Skin epidermis (tissue), 12 donors: Measurements from ENCODE around the gene SMARCA5.

ENCODE experiments used
- H3K27ac ChIP-seq, 21 experiments: fragments of 200-600 bp; sonication (generic) in 11 of 21; one replicate each; pipeline ENCODE4 v1.5.0; 2020; ENCODE audit warnings: mild to moderate bottlenecking in 3 of 21, inconsistent platforms in 2 of 21, moderate library complexity in 2 of 21
- H3K4me3 ChIP-seq, 7 experiments: fragments of 200-600 bp; sonication (generic) in 2 of 7; one replicate each; pipeline ENCODE4 v1.5.0; 2020; ENCODE audit warnings: inconsistent platforms in 2 of 7, mild to moderate bottlenecking in 2 of 7, moderate library complexity in 1 of 7

The SMARCA5 gene, protein sequence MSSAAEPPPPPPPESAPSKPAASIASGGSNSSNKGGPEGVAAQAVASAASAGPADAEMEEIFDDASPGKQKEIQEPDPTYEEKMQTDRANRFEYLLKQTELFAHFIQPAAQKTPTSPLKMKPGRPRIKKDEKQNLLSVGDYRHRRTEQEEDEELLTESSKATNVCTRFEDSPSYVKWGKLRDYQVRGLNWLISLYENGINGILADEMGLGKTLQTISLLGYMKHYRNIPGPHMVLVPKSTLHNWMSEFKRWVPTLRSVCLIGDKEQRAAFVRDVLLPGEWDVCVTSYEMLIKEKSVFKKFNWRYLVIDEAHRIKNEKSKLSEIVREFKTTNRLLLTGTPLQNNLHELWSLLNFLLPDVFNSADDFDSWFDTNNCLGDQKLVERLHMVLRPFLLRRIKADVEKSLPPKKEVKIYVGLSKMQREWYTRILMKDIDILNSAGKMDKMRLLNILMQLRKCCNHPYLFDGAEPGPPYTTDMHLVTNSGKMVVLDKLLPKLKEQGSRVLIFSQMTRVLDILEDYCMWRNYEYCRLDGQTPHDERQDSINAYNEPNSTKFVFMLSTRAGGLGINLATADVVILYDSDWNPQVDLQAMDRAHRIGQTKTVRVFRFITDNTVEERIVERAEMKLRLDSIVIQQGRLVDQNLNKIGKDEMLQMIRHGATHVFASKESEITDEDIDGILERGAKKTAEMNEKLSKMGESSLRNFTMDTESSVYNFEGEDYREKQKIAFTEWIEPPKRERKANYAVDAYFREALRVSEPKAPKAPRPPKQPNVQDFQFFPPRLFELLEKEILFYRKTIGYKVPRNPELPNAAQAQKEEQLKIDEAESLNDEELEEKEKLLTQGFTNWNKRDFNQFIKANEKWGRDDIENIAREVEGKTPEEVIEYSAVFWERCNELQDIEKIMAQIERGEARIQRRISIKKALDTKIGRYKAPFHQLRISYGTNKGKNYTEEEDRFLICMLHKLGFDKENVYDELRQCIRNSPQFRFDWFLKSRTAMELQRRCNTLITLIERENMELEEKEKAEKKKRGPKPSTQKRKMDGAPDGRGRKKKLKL

DNA sequence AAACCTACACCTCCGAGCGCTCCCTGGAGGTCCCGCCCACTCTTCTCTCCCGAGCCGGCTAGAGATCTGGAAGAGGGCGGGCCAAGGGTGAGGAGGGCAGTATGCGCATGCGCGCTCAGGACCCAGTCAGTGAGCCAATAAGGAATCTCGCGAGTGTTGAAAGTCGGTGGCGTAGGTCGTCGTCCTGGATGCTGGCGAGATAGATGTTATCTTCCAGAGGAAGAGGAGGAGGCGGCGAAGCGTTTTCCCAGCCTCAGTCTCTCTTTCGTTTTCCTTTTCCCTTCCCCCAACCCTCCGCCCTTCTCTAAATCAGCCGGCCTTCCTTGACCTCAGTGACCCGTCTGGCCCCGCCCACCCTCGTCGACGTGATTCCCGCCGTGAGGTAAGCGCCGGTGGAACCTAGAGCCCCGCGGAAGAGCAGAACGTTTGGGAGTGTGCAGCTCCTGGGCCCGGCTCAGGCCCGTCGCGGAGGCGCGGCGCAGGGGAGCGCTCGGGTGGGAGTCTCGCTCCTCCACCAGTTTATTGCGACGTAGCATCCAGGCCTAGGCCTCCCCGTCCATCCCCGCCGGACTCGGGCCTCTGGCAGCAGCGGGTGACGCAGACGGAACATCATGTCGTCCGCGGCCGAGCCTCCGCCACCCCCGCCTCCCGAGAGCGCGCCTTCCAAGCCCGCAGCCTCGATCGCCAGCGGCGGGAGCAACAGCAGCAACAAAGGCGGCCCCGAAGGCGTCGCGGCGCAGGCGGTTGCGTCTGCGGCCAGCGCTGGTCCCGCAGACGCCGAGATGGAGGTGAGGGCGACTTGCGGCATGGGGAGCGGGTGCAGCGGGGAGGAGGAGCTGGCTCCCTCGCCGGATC is at the start of gene SMARCA5:
Gene SMARCA5 (plus strand): TSS at position 389 of the 855 bp plus-strand sequence. CDS start 223 bp downstream, at position 612.
- H3K4me3 ChIP-seq: peak within 1 kb of the TSS; percentile 67 to 94 (median 79)
- peak within 1 kb of the TSS; percentile 84 to 99 (median 94) for H3K27ac ChIP-seq

DNA sequence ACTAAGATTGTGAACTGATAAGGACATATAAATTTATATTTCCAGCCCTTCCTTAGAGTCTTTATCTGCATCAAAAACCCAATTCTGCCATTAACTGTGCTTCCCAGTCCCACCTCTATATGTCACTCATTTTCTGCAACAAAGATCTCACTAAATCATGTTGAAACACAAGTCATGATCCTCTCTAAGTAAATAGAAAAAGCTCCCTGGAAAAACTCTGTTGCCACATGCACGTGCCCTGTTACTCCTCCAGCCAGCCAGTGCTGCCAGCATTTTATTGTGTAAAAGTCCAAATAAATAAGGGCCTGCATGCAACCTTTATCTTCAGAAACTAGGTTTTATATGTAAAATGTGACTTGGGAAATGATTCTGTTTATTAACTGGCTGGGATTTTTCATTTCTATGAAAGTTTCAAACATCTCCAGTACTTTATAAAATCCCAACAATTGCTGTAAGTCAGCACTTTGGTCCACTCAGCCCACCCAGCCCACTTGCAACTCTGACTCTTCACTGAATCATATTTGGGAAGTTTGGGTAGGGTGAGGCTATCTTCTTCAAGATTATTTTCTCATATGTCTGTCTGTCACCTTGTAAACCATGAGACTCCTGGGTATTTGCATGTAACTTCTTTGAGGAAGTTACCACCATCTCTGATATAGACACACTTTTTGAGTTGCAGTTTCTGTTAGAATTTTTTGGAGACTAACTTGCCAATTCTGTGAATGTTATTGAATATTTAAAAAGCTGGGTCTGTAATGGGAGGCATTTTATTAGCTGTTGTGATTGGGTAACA is 40.0 kb upstream of the SMARCA5 start:
- Histone ChIP-seq H3K4me3 (no peak overlapping the region), H3K27ac (no peak overlapping the region)

DNA sequence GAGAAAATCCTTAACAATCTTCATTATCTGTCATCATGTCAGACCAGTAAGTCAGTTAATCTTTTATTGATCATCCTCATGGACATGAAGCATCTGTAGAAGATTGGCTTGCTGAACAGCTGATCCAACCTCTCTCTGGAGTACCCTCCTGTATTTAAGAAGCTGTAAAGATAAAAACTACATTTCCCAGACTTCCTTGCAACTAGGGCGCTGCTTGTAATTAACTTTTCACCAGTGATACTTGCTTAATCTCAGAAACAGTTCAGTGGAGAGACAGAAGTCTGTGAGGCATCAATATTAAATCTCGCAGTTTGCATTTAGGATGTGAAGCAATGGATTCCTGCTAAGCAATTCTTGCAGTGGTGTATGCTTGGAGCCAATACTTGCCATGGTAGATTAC is 36.0 kb upstream of the SMARCA5 start:
- H3K27ac ChIP-seq: no peak overlapping the region
- H3K4me3 ChIP-seq: no peak overlapping the region

DNA sequence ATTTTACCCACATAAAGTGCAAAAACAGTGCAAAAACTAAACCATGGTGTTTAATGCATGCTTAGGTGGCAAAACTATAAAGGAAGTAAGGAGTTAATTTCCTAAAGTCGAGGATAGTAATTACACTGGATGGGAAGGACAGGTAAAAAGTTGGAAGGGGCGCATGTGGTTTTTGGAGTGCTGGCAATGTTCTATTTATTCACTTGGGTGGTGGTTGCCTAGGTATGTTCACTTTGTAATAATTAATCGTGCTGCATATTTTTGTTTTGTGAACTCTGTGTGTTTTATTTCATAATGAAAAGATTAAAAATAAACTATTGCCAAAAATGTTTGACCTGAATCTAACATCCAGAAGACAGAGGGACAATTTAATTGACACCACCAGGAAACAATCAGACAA is 32.1 kb upstream of the SMARCA5 start:
- Histone ChIP-seq H3K27ac (no peak overlapping the region), H3K4me3 (no peak overlapping the region)

DNA sequence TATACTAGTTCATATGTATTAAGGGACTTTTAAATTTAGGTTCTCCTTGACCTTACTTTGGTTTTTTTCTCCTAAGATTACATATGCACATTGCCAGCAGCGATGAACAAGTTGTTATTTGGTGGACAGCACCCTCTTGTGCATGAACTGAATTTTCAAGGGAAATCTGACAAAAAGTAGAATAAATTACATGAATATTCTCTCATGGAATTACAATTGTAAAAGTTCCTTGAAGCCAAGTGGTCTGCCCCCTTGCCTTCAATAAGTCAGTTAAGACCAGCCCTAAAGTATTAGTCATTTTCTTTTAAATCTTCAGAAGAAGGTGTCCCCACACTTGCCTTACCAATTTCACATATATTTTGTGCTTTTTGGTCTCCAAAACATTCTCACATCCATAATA is 30.7 kb upstream of the SMARCA5 start:
- Histone ChIP-seq H3K27ac (no peak overlapping the region), H3K4me3 (no peak overlapping the region)

DNA sequence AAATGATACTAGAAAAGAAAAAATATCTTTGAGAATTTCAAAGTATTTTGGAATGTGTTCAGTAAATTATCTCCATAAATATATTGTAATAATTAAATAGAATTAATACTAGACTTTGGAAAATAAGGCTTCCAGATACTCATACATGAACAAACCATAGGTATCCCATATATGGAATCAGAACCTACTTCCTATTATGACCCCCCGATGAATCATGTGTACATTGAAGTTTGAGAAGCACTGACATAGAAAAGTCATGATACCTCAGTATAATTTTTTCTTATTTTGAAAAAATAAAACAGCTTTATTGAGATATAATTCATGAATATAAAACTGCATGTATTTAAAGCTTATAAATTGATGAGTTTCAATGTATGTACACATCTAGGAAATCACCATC is 27.2 kb upstream of the SMARCA5 start:
- H3K4me3 ChIP-seq: no peak overlapping the region
- no peak overlapping the region for H3K27ac ChIP-seq

DNA sequence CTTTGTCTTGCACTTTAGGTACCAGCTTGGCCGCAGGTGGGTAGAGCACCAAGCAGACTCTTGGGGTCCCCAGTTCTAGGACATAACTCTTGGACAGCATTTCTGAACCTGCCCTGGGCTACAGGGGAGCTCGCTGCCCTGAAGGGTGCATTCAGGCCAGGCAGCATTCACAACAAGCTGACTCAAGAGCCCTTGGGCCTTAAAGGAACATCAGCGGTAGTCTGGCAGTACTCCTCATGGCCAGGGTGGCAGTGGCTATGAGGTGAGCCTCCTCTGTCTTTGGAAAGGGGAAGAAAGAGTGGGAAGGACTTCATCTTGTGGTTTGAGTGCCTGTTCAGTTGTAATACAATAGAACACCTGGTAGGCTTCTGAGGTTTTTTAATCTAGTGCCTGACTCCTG is 24.8 kb upstream of the SMARCA5 start:
- H3K4me3 ChIP-seq: no peak overlapping the region
- no peak overlapping the region for H3K27ac ChIP-seq

DNA sequence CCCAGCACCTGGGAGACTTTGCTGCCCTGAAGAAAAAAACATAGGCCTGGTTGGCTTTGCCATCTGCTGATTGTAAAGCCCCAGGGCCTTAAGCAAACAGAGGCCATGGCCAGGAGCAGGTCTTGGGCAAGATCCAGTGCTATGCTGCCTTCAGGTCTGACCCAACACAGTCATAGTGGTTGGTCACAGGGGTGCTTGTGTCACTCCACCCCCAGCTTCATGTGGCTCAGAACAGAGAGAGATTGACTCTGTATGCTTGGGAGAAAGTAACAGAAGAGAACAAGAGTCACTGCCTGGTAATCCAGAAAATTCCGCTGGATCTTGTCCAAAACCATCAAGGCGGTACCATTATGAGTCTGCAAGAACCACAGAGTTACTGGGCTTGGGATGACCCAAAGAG is 24.4 kb upstream of the SMARCA5 start:
- Histone ChIP-seq H3K27ac (no peak overlapping the region), H3K4me3 (no peak overlapping the region)

DNA sequence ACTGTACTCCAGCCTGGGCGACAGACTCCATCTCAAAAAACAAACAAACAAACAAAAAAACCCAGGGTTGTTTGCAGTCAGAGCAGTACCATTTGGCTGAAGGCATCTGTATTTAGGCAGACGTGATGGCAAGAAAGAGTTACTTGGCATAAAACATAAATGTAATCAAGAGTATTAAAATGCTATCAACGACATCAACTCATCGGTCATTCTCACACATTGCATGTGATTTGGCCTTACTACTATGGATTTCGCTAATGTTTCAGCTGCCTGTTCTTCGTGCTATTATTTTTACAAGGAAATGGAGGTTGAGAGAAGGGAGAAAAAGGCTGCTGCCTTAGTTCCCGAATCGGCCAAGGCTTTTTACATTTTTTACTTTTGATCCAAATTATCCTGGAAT is 15.5 kb upstream of the SMARCA5 start:
- Histone ChIP-seq H3K4me3 (no peak overlapping the region), H3K27ac (no peak overlapping the region)

DNA sequence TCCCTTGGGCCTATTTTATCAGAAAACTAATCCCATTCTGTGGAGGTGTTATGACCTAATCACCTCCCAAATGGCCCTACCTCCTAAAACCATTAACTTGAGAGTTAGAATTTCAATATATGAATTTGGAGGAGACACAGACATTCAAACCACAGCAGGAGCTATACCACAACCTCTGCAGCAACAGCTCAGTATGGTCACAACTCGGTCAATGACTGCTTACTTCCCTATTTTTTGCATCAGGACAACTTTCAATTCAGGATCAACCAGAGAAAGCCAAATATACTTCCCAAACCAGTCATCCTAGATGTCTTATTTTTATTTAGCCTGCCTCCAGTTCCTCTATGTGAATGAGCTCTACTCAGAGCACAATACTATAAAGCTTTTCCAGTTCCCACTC is 11.3 kb upstream of the SMARCA5 start:
- no peak overlapping the region for H3K27ac ChIP-seq
- H3K4me3 ChIP-seq: no peak overlapping the region

DNA sequence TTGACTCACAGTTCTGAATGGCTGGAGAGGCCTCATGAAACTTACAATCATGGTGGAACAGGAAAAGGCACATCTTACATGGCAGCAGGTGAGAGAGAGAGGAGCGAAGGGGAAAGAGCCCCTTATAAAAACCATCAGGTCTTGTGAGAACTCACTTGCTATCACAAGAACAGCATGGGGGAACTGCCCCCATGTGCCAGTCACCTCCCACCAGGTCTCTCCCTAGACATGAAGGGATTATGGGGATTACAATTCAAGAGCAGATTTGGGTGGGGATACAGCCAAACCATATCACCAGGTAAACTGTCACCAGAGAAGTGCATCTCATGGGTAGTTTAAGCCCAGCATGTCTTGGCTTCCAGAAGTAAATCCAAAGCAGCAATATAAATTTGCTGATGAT is 7.5 kb upstream of the SMARCA5 start:
- no peak overlapping the region for H3K27ac ChIP-seq
- no peak overlapping the region for H3K4me3 ChIP-seq

DNA sequence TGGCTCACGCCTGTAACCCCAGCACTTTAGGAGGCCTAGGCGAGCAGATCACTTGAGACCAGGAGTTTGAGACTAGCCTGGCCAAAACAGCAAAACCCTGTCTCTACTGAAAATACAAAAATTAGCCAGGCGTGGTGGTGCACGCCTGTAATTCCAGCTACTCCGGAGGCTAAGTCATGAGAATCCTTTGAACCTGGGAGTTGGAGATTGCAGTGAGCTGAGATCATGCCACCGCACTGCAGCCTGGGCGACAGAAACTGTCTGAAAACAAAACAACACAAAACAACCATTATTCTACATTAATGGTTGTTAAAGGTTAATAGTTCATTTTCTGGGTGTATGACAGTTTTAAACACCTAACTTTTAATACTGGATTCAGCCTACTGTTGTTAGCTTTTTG is 1.6 kb upstream of the SMARCA5 start:
- H3K4me3 ChIP-seq: no peak overlapping the region
- no peak overlapping the region for H3K27ac ChIP-seq

DNA sequence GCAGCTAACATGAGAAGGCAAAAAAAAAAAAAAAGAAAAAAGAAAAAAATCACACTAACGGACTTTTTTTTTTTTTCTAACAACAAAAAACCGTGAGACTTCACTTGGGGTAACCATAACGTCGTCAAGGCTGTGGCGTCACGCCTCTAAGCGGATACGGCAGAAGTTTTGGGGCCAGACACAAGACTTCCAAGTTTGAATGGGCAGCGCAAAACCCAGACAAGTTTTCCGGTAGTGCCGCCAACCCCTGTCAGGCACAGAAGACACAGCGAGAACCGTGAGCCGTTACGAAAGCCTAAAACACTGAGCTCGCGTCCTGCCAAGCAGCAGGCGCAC is 556 bp upstream of the SMARCA5 start:
- peak overlapping the region; percentile 67 to 94 (median 79) for H3K4me3 ChIP-seq
- H3K27ac ChIP-seq: peak overlapping the region in 20 of 21 experiments; percentile 86 to 99 (median 94)

DNA sequence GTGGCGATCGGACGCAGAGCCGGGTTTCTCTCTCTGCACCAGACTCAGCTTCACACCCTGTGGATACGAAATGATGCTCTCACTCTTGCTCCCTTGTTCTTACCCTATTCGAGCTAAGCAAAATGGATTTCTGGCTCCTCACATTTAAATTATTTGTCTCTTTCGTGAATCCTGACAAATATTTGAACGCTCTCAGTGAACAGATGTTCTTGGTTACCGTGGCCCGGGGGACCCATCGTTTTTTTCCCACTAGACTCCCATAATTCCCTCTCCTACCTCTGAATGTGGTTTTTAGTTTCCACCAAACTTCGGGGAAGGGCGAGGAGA is 630 bp downstream of the SMARCA5 start:
- peak overlapping the region; percentile 67 to 94 (median 79) for H3K4me3 ChIP-seq
- H3K27ac ChIP-seq: peak overlapping the region; percentile 84 to 99 (median 94)

DNA sequence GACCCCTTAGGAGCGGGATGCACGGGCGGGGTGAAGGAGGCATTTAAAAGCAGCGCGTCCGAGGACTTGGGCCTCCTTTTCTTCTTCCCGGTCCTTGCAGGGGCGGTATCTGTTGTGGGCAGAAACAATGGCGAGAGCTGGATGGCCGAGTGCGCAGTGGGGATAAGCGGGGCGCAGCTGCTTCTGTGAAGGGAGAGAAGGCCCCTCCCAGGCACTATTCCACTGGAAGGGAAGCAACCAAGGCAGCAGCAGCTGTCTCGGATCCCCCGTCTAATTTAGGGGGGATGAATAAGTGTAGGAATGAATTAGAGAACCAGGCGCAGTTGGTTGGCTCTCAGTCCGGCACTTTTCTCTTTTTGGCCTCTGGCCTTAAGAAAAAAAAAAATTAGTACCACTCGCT is 995 bp downstream of the SMARCA5 start:
- Histone ChIP-seq H3K27ac (peak overlapping the region in 20 of 21 experiments; percentile 86 to 99 (median 94)), H3K4me3 (peak overlapping the region; percentile 67 to 94 (median 79))

DNA sequence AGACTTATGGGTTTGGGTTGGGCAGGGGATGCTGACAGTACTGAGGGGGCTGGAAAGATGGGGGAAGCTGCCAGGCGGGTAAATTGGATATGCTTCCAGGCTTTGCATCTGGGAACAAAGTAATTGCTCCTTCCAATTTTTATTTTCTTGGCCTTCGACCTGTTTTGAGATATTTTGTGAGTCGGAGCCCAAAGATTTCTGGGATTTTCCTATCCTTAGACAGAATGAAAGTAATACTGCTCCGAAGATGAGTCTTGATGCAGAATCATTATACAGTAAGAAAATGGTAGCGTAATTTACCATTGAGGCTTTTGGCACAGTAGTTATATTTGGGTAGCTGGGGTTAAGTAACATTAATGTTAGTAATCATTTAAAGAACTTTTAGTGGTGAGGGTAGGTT is 1.4 kb downstream of the SMARCA5 start:
- peak overlapping the region; percentile 67 to 94 (median 79) for H3K4me3 ChIP-seq

DNA sequence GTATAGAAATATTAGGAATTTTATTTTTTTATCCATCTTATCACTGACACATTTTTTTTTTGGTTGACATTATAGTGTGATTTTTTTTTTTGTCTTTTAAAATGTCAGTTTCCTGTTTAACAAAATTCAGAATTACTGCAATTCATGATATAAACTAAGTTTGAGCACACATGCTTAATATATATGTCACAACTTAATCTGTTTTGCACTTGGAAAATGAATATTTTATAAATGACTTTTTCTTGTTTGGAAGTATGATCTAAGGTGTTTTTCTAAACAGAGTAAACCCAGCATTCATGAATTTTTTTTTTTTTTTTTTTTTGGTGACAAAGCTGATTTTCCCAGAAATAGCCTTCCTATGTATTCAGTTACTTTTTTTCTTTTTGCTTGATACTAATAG is 2.4 kb downstream of the SMARCA5 start:
- H3K4me3 ChIP-seq: no peak overlapping the region
- H3K27ac ChIP-seq: no peak overlapping the region

More for the DNA sequence above, 1.4 kb downstream of the SMARCA5 start:
- H3K27ac ChIP-seq: peak overlapping the region in 18 of 21 experiments; percentile 86 to 99 (median 94)

DNA sequence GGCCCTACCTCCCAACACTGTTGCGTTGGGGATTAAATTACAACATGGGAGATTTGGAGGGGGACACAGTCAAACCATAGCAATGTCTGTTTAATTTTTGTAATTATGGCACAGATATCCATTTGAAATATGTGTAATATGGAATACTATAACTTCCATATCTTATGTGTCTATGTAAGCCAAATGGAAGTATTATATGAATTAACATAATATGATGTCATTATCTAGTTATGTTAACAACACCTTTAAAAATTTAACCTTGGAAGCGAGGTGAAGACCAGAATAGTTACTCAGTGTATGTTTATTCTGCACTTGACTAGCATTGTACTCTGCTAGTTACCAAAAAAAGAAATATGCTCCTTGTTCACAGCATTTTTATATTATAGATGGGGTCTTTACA is 4.3 kb downstream of the SMARCA5 start:
- no peak overlapping the region for H3K4me3 ChIP-seq
- no peak overlapping the region for H3K27ac ChIP-seq

DNA sequence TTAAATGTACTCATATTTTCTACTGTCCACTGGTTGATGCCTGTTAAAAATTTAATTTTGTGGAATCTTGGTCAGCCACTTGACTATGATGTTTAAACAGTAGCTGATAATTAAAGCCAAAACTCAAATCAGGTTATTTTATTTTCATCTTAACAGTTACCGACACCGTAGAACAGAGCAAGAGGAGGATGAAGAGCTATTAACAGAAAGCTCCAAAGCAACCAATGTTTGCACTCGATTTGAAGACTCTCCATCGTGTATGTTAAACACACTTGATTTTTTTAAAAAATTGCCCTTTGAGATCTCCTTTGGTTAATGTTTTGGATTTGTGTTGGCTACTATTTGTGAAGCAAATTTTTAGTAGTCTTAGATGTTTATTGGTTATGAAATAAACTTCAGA is 10.7 kb downstream of the SMARCA5 start:
- Histone ChIP-seq H3K27ac (no peak overlapping the region), H3K4me3 (no peak overlapping the region)
